ENCODE measurements around the gene KLHDC9. TPM values are rescaled to one million over a fixed set of nuclear protein-coding genes. Genes with fewer than 3 reads are reported as not detected.
A peak's percentile ranks its signal among the peaks of the same experiment; 100 is the strongest.

KLHDC9 gene, protein sequence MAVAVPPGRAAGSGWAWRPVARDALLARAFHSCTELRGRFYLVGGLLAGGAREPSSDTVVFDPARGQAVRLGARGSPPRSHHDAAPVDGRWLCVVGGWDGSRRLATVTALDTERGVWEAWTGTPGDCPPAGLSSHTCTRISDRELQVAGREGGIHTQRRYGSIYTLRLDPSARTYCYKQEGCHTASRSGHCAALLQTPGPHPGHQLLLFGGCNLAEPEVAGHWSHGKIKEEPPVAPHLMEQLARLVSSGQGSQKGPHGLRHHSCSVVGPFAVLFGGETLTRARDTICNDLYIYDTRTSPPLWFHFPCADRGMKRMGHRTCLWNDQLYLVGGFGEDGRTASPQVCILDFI
- total RNA-seq, result 7.2 TPM
- long read RNA-seq, partial matches to known transcripts, result 1 of 8 reads
- long read RNA-seq, other reads (novel, unspliced or antisense), result 2 of 8 reads

DNA sequence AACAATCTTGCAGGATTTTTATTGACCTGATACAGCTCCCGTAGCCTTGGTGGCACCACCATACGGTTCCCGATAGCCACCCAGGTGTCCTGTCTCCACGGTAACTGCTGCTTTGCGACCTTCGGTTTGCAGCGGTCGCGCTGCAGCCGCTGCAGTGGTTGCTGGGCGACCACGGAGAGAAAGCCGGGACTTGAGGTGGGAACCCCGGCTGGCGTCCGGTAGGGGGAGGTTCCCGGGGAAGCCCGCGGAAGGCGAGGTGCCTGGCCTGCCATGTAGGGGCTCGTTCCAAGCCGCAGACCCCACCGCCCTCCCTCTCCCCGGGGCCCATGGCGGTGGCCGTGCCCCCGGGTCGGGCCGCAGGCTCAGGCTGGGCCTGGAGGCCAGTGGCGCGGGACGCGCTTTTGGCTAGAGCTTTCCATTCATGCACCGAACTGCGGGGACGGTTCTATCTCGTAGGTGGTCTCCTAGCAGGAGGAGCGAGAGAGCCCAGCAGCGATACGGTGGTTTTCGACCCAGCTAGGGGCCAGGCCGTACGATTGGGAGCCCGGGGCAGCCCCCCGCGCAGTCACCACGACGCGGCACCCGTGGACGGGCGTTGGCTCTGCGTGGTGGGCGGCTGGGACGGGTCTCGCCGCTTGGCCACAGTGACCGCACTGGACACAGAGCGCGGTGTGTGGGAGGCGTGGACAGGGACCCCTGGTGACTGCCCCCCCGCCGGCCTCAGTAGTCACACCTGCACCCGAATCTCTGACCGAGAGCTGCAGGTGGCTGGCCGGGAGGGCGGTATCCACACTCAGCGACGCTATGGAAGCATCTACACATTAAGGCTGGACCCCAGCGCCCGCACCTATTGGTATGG, at the start of gene KLHDC9:
Gene KLHDC9 (plus strand): TSS at position 152 of the 859 bp plus-strand sequence. CDS start 175 bp downstream, at position 327.
- H3K27ac ChIP-seq, result peak within 1 kb of the TSS; percentile 73
- DNase-seq (peak; percentile 88), ATAC-seq (peak; percentile 91 to 96)
- H3K4me1 ChIP-seq, result peaks cover 31% of the 10 kb centered on the region
- peak within 1 kb of the TSS; percentile 81 for H3K4me3 ChIP-seq
- peaks cover 32% of the 10 kb centered on the region for H3K36me3 ChIP-seq
- no peaks in the 10 kb centered on the region for H3K9me3 ChIP-seq
- no peaks in the 10 kb centered on the region for H3K27me3 ChIP-seq (ENCODE audit: low read depth)
- intact Hi-C loops (cut with DNase I), result no loop called here
- TF ChIP-seq, protein P1, sequence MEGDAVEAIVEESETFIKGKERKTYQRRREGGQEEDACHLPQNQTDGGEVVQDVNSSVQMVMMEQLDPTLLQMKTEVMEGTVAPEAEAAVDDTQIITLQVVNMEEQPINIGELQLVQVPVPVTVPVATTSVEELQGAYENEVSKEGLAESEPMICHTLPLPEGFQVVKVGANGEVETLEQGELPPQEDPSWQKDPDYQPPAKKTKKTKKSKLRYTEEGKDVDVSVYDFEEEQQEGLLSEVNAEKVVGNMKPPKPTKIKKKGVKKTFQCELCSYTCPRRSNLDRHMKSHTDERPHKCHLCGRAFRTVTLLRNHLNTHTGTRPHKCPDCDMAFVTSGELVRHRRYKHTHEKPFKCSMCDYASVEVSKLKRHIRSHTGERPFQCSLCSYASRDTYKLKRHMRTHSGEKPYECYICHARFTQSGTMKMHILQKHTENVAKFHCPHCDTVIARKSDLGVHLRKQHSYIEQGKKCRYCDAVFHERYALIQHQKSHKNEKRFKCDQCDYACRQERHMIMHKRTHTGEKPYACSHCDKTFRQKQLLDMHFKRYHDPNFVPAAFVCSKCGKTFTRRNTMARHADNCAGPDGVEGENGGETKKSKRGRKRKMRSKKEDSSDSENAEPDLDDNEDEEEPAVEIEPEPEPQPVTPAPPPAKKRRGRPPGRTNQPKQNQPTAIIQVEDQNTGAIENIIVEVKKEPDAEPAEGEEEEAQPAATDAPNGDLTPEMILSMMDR (IDR thresholded peaks at IDR 0.05), result no peak

DNA sequence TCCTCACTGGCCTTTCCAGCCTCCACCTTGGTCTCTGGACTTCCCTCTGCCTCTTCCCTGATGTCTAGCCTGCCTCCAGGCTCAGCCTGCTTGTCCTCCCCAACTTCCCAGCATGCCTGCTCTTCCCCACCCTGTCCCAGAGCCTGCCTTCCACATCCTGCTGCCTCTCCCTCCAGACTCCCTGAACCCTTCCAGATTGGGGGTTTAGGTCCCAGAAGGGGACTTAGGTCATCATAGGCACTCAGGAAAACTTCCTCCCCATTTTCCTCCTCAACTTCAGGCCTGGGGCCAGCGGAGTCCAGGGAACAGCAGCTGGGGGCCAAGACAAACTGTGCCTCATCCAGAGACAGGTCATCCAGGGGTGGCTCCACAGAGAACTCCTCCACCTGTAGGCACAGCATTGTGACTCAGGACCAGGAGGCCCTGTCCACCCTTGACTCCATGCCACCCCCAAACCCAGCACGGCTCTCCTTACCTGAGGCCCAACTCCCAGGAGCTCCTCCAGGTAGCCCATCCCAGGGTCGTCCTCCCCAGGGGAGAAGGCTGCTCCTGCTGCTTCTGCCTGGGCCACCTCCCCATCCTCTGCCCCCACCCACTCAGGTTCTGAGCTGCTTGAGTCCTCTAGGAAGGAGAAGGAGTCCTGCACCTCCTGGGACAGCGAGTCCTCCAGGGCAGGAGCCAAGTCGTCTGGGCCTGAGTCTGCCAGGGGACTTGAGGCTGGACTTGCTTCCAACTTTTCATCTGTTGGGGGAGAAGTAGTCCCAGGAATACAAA, 49.0 kb upstream of the KLHDC9 start:
- Histone ChIP-seq H3K4me3 (no peak overlapping the region), H3K4me1 (peaks cover 17% of the 10 kb centered on the region), H3K36me3 (peaks cover 44% of the 10 kb centered on the region), H3K27me3 (ENCODE audit: low read depth) (no peaks in the 10 kb centered on the region), H3K27ac (no peak overlapping the region), H3K9me3 (no peaks in the 10 kb centered on the region)
- TF ChIP-seq, protein P1 (IDR thresholded peaks at IDR 0.05), result no peak
- no peak for DNase-seq
- ATAC-seq, result no peak
- intact Hi-C loops (cut with DNase I), result no loop called here

DNA sequence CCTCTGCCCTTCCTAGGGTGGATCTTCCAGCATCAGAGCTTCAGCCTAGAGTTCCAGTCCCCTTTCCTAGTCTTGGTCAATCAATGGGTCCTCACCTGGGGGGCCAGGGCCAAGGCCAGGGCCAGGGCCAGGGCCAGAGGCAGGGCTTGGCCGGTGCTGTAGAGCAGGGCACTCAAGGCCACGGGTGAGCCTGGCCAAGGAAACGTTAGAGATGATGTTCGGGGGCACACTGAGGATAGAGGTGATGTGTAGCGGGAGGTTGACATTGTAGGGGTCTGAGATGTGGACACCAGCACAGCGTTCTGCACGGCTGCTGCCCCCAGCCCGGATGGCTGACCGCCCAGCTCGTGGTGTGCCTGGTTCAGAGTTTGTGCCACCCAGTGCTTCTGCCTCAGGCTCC, 46.9 kb upstream of the KLHDC9 start:
- ATAC-seq, result no peak
- H3K36me3 ChIP-seq, result peaks cover 61% of the 10 kb centered on the region
- TF ChIP-seq, protein P1 (IDR thresholded peaks at IDR 0.05), result no peak
- no peak overlapping the region for H3K4me3 ChIP-seq
- intact Hi-C loops (cut with DNase I), result no loop called here
- no peaks in the 10 kb centered on the region for H3K27me3 ChIP-seq (ENCODE audit: low read depth)
- peaks cover 11% of the 10 kb centered on the region for H3K4me1 ChIP-seq
- DNase-seq, result no peak
- H3K27ac ChIP-seq, result no peak overlapping the region
- H3K9me3 ChIP-seq, result no peaks in the 10 kb centered on the region

DNA sequence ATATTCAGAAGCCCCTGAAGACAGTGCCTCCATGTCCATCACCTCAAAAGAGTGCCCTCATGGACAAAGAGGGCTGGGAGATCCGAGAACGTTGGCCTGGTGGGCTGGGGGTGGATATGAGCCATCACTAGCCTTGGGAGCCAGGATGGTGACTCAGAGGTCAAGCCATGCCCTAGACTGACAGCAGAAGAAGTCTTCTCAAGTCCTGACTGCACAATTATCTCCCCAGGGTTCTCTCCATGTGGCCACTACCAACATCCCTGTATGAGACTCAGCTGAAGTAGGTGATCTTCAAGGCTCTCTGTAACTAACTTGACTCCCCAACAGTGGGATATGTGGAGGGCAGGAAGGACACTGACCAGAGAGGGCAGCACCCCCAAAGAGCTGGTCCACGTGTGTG, 45.3 kb upstream of the KLHDC9 start:
- Histone ChIP-seq H3K9me3 (no peaks in the 10 kb centered on the region), H3K36me3 (peaks cover 67% of the 10 kb centered on the region), H3K27ac (no peak overlapping the region), H3K4me3 (no peak overlapping the region), H3K27me3 (ENCODE audit: low read depth) (no peaks in the 10 kb centered on the region), H3K4me1 (peaks cover 4% of the 10 kb centered on the region)
- intact Hi-C loops (cut with DNase I), result no loop called here
- TF ChIP-seq, protein P1 (IDR thresholded peaks at IDR 0.05), result no peak
- DNase-seq (no peak), ATAC-seq (no peak)

DNA sequence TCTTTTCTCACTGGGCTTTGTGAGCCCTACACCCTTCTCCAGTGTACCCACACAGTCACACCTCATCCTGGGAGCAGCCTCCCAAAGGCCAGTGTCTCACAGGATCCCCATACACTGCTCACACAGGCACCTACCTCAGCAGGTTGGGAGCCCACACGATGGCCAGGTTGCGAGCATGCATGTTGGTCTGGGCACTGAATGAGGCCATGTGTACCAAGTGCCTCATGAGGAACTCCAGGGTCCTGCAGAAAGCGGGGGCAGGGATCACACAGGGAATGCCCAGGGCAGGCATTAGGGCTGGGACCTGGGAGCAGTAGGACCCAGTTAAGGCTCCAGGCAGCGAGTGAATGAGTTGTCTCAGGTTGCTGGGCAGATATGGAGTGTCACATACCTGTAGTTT, 43.9 kb upstream of the KLHDC9 start:
- no peak for ATAC-seq
- DNase-seq, result no peak
- Histone ChIP-seq H3K27me3 (ENCODE audit: low read depth) (no peaks in the 10 kb centered on the region), H3K27ac (no peak overlapping the region), H3K9me3 (no peaks in the 10 kb centered on the region), H3K36me3 (peaks cover 77% of the 10 kb centered on the region), H3K4me1 (no peaks in the 10 kb centered on the region), H3K4me3 (no peak overlapping the region)
- TF ChIP-seq, protein P1 (IDR thresholded peaks at IDR 0.05), result no peak
- intact Hi-C loops (cut with DNase I), result no loop called here

Measured in lower lobe of right lung (tissue), 2 donors.